GM19025 (cell line): ENCODE data around the gene CCDC102A.
"Not testable (repeated sequence)": the region's sequence is repeated elsewhere in the genome, so short reads cannot be mapped to it uniquely, and the experiment has no call there.

Experiments
- ATAC-seq: cut with Tn5 transposase; IDR thresholded peaks from one replicate; pipeline ENCODE4 v1.9.1; 2021; ENCODE audit warnings: mild to moderate bottlenecking, low read depth, moderate library complexity; ENCODE audit not compliant: unreplicated experiment

Gene CCDC102A

GRCh38 chr16:57566436-57566835 is 30.1 kb upstream of the CCDC102A start:
- no peak for ATAC-seq

DNA sequence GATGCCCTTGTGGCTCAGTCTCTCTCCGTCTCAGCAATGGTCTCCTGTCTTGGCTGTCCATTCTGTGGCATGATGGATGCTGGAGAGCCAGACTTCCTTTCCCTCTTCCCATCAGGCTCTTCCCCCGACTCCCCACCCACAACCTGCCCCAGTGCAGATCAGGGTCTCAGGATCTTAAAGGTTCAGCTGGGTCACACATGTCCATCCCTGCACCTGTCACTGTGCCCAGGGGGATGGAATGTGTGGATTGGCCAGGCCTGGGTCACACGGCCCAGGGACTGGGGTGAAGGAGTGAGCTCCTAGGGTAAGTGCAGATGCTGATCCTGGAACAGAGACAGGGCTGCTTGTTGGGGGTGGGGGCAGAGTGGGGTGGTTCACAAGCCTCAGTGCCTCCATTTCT is 29.1 kb upstream of the CCDC102A start:
- no peak for ATAC-seq

GRCh38 chr16:57564571-57565270 is 28.4 kb upstream of the CCDC102A start:
- ATAC-seq, result no peak

- no peak for ATAC-seq
Observed at GRCh38 chr16:57563761-57564160, 27.4 kb upstream of the CCDC102A start.

DNA sequence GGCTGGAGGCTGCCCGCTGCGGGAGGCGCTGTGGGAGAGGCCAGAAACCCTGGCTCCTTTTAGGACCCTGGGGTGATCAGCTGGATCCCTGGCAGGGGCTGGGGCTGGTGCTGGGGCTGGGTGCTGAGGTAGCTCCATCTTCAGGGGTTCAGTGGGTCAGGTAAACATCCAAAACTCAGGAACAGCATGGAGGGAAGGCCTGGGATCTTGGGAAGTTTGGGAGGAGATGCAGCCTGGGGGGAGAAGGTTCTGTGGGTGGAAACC is 27.0 kb upstream of the CCDC102A start:
- no peak for ATAC-seq

GRCh38 chr16:57562669-57563486 is 26.5 kb upstream of the CCDC102A start:
- ATAC-seq, result no peak

DNA sequence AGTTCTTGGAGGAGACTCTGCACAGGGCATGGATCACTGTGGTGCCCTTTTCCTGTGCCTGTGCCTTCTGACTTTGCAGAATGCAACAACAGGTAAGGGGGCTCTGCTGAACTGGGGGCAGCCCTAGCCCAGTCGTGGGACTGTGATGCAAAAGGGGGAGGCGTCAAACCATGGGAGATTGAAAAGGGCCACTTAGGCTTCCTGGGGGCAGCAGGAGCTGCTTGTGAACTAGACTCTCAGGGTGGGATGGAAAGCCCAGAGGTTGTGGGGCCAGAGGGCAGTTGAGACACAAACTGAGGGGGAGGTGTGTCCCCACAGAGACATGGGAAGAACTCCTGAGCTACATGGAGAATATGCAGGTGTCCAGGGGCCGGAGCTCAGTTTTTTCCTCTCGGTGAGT is 25.7 kb upstream of the CCDC102A start:
- no peak for ATAC-seq

- ATAC-seq, result no peak
Observed at GRCh38 chr16:57559072-57559790, 22.9 kb upstream of the CCDC102A start.

DNA sequence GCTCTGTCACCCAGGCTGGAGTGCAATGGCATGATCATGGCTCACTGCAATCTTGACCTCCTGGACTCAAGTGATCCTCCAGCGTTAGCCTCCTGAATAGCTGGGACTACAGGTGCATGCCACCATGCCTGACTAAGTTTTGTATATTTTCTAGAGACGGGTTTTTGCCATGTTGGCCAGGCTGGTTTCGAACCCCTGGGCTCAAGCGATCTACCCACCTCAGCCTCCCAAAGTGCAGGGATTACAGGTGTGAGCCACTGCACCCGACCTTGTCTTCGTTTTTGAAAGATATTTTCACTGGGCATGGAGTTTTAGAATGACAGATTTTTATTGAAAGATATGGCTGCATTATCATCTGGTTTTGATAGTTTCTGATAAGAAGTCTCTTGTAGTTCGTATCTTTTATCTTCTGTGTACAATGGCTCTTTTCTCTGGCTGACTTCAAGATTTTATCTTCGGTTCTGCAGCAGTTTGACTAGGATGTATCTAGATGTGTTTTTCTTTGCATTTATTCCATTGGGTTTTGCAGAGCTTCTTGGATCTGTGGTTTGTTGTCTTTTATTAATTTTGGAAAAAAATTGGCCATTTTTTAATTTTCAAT is 20.7 kb upstream of the CCDC102A start:
- ATAC-seq, result no peak

DNA sequence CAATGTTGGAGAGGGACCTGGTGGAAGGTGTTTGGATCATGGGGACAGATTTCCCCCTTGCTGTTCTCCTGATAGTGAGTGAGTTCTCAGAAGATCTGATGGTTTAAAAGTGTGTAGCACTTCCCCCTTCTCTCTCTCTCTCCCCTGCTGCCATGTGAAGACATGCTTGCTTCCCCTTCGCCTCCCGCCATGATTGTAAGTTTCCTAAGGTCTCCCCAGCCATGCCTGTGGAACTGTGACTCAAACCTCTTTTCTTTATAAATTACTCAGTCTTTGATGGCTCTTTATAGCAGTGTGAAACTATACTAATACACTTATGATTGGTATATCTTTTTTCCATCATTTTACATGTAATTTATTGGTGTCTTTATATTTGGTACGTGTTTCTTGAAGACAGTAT is 19.5 kb upstream of the CCDC102A start:
- ATAC-seq, result no peak

GRCh38 chr16:57551057-57551456 is 14.7 kb upstream of the CCDC102A start:
- ATAC-seq, result no peak

- ATAC-seq, result no peak
Observed at GRCh38 chr16:57549730-57550129, 13.4 kb upstream of the CCDC102A start.

GRCh38 chr16:57548408-57548807 is 12.0 kb upstream of the CCDC102A start:
- ATAC-seq, result no peak

GRCh38 chr16:57547524-57547923 is 11.2 kb upstream of the CCDC102A start:
- not testable (repeated sequence) for ATAC-seq

- ATAC-seq, result peak; percentile 85
Observed at GRCh38 chr16:57544124-57544653, 7.8 kb upstream of the CCDC102A start.

- ATAC-seq, result no peak
Observed at GRCh38 chr16:57541754-57542435, 5.5 kb upstream of the CCDC102A start.

DNA sequence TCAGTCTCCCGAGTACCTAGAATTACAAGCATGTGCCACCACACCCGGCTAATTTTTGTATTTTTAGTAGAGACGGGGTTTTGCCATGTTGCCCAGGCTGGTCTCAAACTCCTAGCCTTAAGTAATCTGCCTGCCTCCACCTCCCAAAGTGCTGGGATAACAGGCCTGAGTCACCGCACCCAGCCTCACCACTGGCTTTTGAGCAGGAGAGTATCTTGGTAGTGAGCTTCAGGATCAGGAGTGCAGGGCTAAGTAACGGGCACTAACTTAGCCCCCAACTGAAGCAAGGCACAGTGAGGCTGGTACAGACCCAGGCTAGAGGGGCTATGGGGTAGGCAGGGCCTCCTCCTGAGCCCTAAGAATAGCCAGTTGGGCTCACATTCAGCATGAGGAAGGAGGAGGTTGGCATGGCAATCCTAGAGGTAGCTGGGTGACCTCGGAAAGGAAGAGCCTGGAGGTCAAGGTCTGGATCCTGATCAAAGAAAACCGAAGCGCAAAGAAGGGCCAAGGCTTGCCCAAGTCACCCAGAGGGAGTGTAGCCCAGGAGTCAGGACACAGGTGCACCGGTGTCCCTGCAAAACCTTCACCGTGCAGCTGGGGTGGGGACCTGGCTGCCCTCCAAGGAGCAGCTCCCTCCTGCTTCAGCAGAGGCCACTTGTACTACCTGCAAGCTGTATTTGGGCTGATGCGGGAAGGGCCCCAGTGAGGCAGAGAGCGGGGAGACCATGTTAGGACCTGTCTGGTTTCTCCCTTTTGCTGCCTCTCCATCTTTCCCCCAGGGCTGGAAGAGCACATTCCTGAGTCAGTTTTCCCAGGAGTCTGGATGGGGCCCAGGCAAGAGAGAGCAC is 4.8 kb upstream of the CCDC102A start:
- no peak for ATAC-seq

DNA sequence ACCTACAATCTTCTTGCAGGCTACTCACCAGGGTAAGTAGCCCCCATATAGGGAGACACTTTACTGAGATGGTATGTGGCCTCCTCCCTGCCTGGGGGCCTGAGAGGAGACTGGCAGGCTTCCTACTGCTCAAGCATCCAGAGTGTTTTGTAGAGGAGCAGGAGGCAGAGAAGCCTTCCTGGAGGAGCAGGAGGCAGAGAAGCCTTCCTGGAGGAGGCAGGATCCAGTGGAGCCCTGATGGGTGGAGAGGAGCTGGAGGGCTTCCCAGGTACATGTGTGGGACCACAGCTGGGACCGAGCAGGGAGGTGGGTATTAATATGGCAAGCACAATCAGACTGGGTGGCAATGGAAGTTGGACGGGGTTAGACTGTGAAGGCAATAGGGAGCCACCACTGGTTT is 4.0 kb upstream of the CCDC102A start:
- no peak for ATAC-seq

DNA sequence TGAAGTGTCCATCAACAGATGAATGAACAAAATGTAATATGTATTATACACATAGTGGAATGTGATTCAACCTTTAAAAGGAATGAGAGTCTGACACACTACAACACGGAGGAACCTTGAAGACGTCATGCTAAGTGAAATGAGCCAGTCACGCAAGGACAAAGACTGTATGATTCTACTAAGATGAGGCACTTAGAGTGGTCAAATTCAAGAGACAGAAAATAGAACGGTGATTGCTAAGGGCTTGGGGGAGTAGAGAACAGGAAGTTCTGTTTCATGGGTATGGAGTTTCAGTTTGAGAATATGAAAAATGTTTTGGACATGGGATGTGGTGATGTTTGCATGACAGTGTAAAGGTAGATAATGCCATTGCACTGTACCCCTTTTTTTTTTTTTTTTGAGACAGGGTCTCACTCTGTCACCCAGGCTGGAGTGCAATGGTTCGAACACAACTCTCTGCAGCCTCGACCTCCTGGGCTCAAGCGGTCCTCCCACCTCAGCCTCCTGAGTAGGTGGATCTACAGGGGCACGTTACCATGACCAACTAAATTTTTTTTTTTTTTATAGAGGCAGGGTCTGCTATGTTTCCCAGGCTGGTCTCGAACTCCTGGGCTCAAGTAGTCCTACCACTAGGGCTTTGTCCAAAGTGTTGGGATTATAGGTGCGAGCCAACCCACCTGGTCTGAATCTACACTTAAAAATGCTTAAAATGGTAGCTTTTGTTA is 2.9 kb upstream of the CCDC102A start:
- peak; percentile 23 for ATAC-seq
